ENCODE measurements around the gene OLFML2A.

OLFML2A gene

GRCh38 chr9:124855944-124856765 is 79.2 kb downstream of the OLFML2A start:
- no peak for DNase-seq

GRCh38 chr9:124857533-124858162 is 80.7 kb downstream of the OLFML2A start:
- DNase-seq, result no peak

- DNase-seq, result no peak
Observed at GRCh38 chr9:124858330-124859046, 81.6 kb downstream of the OLFML2A start.

GRCh38 chr9:124859803-124860581 is 83.1 kb downstream of the OLFML2A start:
- DNase-seq, result no peak

- DNase-seq, result no peak
Observed at GRCh38 chr9:124860582-124861341, 83.8 kb downstream of the OLFML2A start.

DNA sequence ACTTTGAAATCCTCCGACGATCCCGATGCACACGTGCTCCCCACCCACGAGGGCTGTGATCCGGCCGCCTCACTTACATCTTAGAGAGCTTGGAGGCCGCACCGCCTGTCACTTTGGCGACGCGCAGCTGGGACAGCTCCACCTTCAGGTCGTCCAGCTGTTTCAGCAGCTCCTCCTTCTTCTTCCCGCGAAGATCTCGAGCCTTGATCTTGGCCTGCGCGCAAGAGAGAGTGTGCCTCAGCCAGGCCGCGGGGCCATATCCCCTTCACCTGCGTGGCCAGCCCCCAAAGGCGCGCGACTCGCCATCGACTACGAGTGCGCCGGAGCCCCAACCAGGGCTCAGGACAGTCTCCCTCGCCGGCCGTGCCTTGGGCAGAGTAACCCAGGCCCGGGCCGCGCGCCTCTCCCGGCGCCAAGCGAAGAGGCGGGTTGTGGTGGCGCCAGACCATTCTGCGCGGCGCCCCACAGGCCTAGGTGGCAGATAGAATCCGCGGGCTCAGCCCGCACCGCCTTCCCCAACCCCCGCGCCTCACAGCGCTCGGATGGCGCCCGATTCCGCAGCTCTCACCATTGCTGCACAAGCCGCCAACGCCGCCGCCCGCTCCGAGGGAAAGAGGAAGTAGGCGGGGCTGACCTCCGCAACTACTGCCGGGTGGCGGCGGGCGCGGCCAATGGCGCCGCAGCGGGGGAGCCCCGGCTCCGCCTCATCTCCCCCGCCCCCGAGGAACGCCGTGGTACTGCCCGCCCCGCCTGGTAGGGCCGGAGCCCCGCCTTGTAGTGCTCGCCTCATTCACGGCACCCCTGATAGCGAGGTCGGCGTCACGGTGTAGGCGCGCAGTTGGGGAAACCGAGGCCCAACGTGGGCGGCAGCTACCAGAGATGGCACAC is 84.7 kb downstream of the OLFML2A start, which contains the start of the genes ARPC5L and RPL35:
Gene ARPC5L, plus strand, starts transcription at position 789 of the 888 bp plus-strand sequence. CDS start 7,161 bp downstream, outside the sequence.
Gene RPL35, minus strand, starts transcription at position 616 of the 888 bp plus-strand sequence. Its CDS starts 45 bp downstream, at position 571.
- DNase-seq, result peak; percentile 96

DNA sequence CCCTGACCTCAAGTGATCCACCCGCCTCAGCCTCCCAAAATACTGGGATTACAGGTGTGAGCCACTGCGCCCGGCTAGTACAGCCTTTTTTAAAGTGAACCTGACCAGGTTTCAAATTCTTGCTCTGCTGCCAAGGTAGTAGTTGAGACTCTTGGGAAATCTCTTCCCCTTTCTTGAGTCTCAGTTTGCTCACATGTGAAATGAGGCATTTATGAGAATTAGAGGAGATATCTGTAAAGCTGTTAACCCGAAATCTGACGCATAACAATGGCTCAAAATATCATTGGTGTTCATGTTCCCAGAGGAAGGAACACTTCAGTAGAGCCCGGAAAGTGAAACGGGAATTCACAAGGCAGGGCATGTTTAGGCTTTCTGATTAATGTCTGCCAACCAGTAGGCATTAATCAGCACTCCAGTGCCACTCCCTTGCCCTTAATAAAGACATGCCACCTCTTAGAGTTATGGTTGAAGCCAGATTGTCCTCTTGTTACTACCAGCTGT is 86.5 kb downstream of the OLFML2A start:
- DNase-seq, result no peak
